Measurements from ENCODE around the gene CHI3L2.

The CHI3L2 gene

GRCh38 chr1:111209622-111210021, 17.9 kb upstream of the CHI3L2 start:
- Histone ChIP-seq H3K9me3 (ENCODE audit: severe bottlenecking) (no peaks in the 10 kb centered on the region), H3K4me3 (ENCODE audit: low read depth, low read length) (no peak overlapping the region), H3K36me3 (no peaks in the 10 kb centered on the region), H3K27ac (no peak overlapping the region), H3K27me3 (ENCODE audit: insufficient read depth, low read depth, severe bottlenecking) (no peaks in the 10 kb centered on the region)
- no peak for DNase-seq
- no peak for TF ChIP-seq CTCF (IDR thresholded peaks at IDR 0.05; ENCODE audit: low read depth, low read length)

GRCh38 chr1:111211921-111212320, 15.6 kb upstream of the CHI3L2 start:
- Histone ChIP-seq H3K27me3 (ENCODE audit: insufficient read depth, low read depth, severe bottlenecking) (no peaks in the 10 kb centered on the region), H3K36me3 (no peaks in the 10 kb centered on the region), H3K4me3 (ENCODE audit: low read depth, low read length) (no peak overlapping the region), H3K9me3 (ENCODE audit: severe bottlenecking) (no peaks in the 10 kb centered on the region), H3K27ac (no peak overlapping the region)
- DNase-seq: no peak
- TF ChIP-seq CTCF (IDR thresholded peaks at IDR 0.05; ENCODE audit: low read depth, low read length): no peak

GRCh38 chr1:111212634-111213335, 14.7 kb upstream of the CHI3L2 start:
- Histone ChIP-seq H3K4me3 (ENCODE audit: low read depth, low read length) (no peak overlapping the region), H3K36me3 (no peaks in the 10 kb centered on the region), H3K27me3 (ENCODE audit: insufficient read depth, low read depth, severe bottlenecking) (no peaks in the 10 kb centered on the region), H3K9me3 (ENCODE audit: severe bottlenecking) (no peaks in the 10 kb centered on the region), H3K27ac (no peak overlapping the region; the same call in 1 of the 2 replicates)
- TF ChIP-seq CTCF (IDR thresholded peaks at IDR 0.05; ENCODE audit: low read depth, low read length): no peak
- DNase-seq: no peak

GRCh38 chr1:111213412-111213811, 14.1 kb upstream of the CHI3L2 start:
- Histone ChIP-seq H3K36me3 (no peaks in the 10 kb centered on the region), H3K9me3 (ENCODE audit: severe bottlenecking) (no peaks in the 10 kb centered on the region), H3K27ac (peak overlapping the region; percentile 75), H3K4me3 (ENCODE audit: low read depth, low read length) (no peak overlapping the region), H3K27me3 (ENCODE audit: insufficient read depth, low read depth, severe bottlenecking) (no peaks in the 10 kb centered on the region)
- DNase-seq: no peak
- no peak for TF ChIP-seq CTCF (IDR thresholded peaks at IDR 0.05; ENCODE audit: low read depth, low read length)

- Histone ChIP-seq H3K27me3 (ENCODE audit: insufficient read depth, low read depth, severe bottlenecking) (no peaks in the 10 kb centered on the region), H3K4me3 (ENCODE audit: low read depth, low read length) (no peak overlapping the region), H3K9me3 (ENCODE audit: severe bottlenecking) (no peaks in the 10 kb centered on the region), H3K36me3 (no peaks in the 10 kb centered on the region), H3K27ac (peak overlapping the region; percentile 75)
- peak; percentile 75 for DNase-seq
- no peak for TF ChIP-seq CTCF (IDR thresholded peaks at IDR 0.05; ENCODE audit: low read depth, low read length)
Measured at GRCh38 chr1:111214074-111214801, 13.3 kb upstream of the CHI3L2 start.

Measured in WERI-Rb-1 (cell line).